GM21360 (cell line): Measurements from ENCODE around the gene PLXNA2.

Source experiments
- ATAC-seq: cut with Tn5 transposase; IDR thresholded peaks from one replicate; pipeline ENCODE4 v1.9.1; 2021; ENCODE audit warnings: mild to moderate bottlenecking, moderate library complexity; ENCODE audit not compliant: unreplicated experiment

Gene PLXNA2

GRCh38 chr1:207985996-207986395 is 258.2 kb downstream of the PLXNA2 start:
- no peak for ATAC-seq

GRCh38 chr1:207984831-207985572 is 259.2 kb downstream of the PLXNA2 start:
- no peak for ATAC-seq

- no peak for ATAC-seq
Measured at GRCh38 chr1:207983044-207983635, 261.0 kb downstream of the PLXNA2 start.

GRCh38 chr1:207981976-207982375 is 262.2 kb downstream of the PLXNA2 start:
- ATAC-seq = no peak

GRCh38 chr1:207978441-207978840 is 265.7 kb downstream of the PLXNA2 start:
- no peak for ATAC-seq

- no peak for ATAC-seq
Measured at GRCh38 chr1:207977876-207978275, 266.3 kb downstream of the PLXNA2 start.

- ATAC-seq = no peak
Measured at GRCh38 chr1:207973898-207974568, 270.2 kb downstream of the PLXNA2 start.

GRCh38 chr1:207972337-207972736 is 271.8 kb downstream of the PLXNA2 start:
- ATAC-seq = no peak
